Measurements from ENCODE around the gene ADCY3.

The ADCY3 gene

DNA sequence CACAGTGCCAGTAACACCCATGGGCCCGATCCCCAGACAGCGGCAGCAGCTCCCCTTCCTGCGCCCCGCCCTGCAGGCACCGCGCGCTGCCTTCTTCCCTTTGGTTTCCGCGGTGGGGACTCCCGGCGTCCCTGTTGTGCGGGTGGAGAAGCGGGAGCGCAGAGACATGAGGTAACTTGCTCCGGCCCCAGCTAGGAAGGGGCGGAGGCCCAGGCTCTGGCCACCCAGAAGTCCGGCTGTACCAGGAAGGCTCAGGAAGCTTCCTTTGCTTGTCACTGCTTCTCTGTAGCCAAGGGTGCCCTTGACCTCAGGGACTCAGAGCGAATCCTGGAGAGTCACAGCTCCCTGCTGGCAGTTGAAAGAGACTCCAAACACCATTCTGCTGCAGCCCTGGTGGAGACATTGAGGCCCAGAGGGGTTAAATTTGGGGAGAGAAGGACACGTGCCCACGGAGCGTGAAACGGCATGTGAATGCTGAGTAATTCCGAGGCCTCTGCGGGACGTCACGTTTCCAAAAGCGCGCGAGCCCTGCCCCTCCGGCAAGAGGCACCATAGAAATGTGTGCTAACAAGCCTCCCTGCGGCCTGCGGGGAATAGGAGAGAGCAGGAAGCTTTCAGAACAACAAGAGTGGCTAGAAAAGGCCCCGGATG lies 6.7 kb upstream of the ADCY3 start:
- TF ChIP-seq, protein P1, sequence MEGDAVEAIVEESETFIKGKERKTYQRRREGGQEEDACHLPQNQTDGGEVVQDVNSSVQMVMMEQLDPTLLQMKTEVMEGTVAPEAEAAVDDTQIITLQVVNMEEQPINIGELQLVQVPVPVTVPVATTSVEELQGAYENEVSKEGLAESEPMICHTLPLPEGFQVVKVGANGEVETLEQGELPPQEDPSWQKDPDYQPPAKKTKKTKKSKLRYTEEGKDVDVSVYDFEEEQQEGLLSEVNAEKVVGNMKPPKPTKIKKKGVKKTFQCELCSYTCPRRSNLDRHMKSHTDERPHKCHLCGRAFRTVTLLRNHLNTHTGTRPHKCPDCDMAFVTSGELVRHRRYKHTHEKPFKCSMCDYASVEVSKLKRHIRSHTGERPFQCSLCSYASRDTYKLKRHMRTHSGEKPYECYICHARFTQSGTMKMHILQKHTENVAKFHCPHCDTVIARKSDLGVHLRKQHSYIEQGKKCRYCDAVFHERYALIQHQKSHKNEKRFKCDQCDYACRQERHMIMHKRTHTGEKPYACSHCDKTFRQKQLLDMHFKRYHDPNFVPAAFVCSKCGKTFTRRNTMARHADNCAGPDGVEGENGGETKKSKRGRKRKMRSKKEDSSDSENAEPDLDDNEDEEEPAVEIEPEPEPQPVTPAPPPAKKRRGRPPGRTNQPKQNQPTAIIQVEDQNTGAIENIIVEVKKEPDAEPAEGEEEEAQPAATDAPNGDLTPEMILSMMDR (IDR thresholded peaks at IDR 0.05; ENCODE audit: low read depth, low read length), result no peak
- DNase-seq (ENCODE audit: extremely low read depth, low read depth), result no peak

DNA sequence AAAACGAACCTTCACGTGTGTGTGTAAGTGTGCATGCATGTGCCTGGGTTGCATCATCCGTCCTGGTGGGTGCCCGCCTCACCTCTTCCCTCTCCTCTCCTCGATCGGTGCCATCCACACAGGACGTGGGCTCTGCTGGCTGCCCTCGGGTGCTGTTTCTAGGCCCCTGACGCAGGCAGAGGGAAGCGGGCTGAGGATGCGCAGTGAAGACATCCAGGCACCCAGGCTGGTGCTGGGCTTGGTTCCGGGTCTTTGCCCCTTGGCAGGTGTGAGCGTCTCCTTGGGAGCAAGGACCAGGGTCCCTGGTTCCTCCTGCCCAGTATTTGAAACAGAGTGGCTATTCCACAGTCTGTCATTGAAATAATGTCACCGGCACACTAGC lies 6.2 kb upstream of the ADCY3 start:
- TF ChIP-seq, protein P1 (IDR thresholded peaks at IDR 0.05; ENCODE audit: low read depth, low read length), result no peak
- DNase-seq (ENCODE audit: extremely low read depth, low read depth), result no peak

DNA sequence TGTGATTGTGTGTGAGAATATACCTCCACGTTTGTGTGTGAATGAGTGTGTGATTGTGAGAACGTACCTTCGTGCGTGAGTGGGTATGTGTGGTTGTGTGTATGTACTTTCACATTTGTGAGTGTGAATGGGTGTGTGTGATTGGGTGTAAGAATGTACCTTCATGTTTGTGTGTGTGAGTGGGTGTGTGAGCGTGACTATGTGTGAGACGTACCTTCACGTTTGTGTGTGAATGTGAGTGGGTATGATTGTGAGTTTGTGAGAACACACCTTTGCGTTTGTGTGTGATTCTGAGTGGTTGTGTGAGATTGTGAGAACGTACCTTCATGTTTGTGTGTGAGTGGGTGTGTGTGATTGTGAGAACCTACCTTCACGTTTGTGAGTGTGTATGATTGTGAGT lies 5.8 kb upstream of the ADCY3 start:
- DNase-seq (ENCODE audit: extremely low read depth, low read depth), result no peak
- TF ChIP-seq, protein P1 (IDR thresholded peaks at IDR 0.05; ENCODE audit: low read depth, low read length), result no peak

DNA sequence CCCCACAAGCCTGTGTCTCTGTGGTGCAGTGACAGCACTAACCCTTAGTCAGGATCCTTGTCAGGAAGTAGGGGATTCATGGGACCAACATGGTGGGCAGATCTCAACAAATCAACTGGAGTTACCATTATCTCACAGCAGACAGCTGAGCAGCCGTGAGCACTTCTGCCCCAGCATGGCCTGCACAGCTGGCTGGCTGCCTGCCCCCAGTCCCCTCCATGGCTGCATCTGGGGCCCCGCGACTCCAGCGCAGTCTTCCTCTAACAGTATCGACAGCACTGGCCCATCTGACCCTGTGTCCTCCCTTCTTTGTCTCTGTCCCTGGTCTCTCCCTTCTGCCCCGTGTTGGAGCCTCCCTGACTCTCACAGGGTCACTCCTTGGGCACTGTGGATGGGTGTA lies 4.7 kb upstream of the ADCY3 start:
- DNase-seq (ENCODE audit: extremely low read depth, low read depth), result no peak
- TF ChIP-seq, protein P1 (IDR thresholded peaks at IDR 0.05; ENCODE audit: low read depth, low read length), result no peak

DNA sequence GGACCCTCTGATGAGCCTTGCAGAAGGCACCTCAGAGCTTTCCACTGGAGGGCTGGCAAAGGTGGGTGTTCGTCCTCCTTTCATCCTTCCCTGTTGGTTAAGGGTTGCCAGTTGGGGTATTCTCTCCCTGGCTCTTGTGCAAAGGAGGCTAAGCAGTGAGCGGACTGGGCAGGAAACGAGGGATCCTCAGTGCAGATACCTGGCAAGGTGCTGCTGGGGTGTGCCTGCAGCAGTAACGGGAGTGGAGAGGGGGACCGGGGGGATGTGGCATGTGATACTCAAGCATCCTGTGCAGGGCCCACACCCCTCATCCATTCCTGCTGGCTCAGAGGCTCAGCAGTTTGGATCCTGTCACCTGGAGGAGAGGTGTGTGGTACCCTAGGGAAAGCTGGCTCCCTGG lies 4.2 kb upstream of the ADCY3 start:
- DNase-seq (ENCODE audit: extremely low read depth, low read depth), result no peak
- TF ChIP-seq, protein P1 (IDR thresholded peaks at IDR 0.05; ENCODE audit: low read depth, low read length), result no peak

DNA sequence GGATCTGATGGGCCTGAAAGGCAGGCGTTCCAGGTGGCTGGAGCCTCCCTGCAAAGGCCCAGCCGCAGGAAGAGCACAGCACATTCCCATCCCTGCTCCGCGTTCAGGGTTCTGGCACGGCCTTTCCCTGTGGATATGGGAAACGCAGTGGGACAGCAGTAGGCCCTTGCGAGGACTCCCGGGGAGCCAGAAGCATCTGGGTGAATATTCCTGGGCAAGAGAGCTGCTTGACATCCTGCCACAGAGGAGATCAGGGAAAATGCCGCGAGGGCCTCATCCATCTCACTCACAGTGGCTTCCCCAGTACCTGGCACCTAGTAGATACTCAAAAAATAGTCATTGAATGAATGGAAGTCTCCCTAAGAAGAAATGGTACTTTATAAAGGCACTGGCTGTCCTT lies 3.1 kb upstream of the ADCY3 start:
- TF ChIP-seq, protein P1 (IDR thresholded peaks at IDR 0.05; ENCODE audit: low read depth, low read length), result no peak
- no peak for DNase-seq (ENCODE audit: extremely low read depth, low read depth)

DNA sequence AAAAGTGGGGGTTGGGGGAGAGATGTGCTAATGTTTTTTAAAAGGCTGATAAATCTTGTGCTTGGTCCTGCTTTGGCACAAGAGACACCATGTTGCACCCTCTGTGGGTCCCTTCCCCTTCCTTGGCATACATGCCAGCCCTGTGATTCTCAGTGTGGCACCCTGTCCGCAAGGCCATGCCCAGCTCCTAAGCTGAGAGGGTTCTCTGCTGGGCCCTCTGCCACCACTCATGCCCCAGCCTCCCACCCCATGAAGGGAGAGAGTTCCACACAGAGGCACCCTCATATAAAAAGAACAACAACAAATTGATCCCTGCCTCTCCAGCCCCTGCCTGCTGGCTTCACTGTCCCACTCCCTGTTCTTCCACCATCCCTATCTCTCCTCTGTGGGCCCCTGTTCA lies 2.5 kb upstream of the ADCY3 start:
- TF ChIP-seq, protein P1 (IDR thresholded peaks at IDR 0.05; ENCODE audit: low read depth, low read length), result no peak
- no peak for DNase-seq (ENCODE audit: extremely low read depth, low read depth)

Data from AG09319 (cell line).